Measurements from ENCODE around the gene MESP2. TPM values are rescaled to one million over a fixed set of nuclear protein-coding genes. Genes with fewer than 3 reads are reported as not detected.

The MESP2 gene
- total and polyA plus RNA-seq, 2 of the 13 experiments (the other 11 are each of a cell fraction or from before 2014, with no cell fraction given), result not detected

- no peak for TF ChIP-seq ZBED4 (CRISPR knock-in tag; IDR thresholded peaks at IDR 0.05; ENCODE audit: borderline replicate concordance)
- no peak for TF ChIP-seq PCBP2 (optimal IDR thresholded peaks at IDR 0.05; ENCODE audit: low read depth, low read length, poor library complexity, severe bottlenecking)
- TF ChIP-seq ZNF512B (CRISPR knock-in tag; IDR thresholded peaks at IDR 0.05; ENCODE audit: borderline replicate concordance), result no peak
- 0 out of 2 replicates have a peak, but pooled peaks have one; percentile 46 for TF ChIP-seq ZNF543 (CRISPR knock-in tag; IDR thresholded peaks at IDR 0.05)
- TF ChIP-seq HNRNPUL1 (IDR thresholded peaks at IDR 0.05; ENCODE audit: low read depth, low read length), result no peak
- no peak; the same call in 1 of the 2 replicates for TF ChIP-seq KAT8 (CRISPR knock-in tag; IDR thresholded peaks at IDR 0.05)
- no peak for TF ChIP-seq SIN3A (IDR thresholded peaks at IDR 0.05; ENCODE audit: borderline replicate concordance, low read depth, low read length)
- TF ChIP-seq TOPORS (CRISPR knock-in tag; IDR thresholded peaks at IDR 0.05), result no peak
- TF ChIP-seq PAX8 (CRISPR knock-in tag; IDR thresholded peaks at IDR 0.05; ENCODE audit: borderline replicate concordance), result no peak
- no peak; the same call in 1 of the 2 replicates for TF ChIP-seq ZFP41 (CRISPR knock-in tag; IDR thresholded peaks at IDR 0.05; ENCODE audit: borderline replicate concordance)
- TF ChIP-seq NFATC3 (CRISPR knock-in tag; IDR thresholded peaks at IDR 0.05), result no peak
- TF ChIP-seq SKI (IDR thresholded peaks at IDR 0.05; ENCODE audit: partially characterized antibody), result no peak
- TF ChIP-seq ZZZ3 (CRISPR knock-in tag; IDR thresholded peaks at IDR 0.05; ENCODE audit: borderline replicate concordance), result no peak
- TF ChIP-seq RARA (CRISPR knock-in tag; IDR thresholded peaks at IDR 0.05), result peak; percentile 52
- TF ChIP-seq ZNF687 (CRISPR knock-in tag; IDR thresholded peaks at IDR 0.05), result peak; percentile 98
- TF ChIP-seq PCBP1 (IDR thresholded peaks at IDR 0.05; ENCODE audit: borderline replicate concordance, low read depth, low read length), result no peak
- TF ChIP-seq ZNF331 (CRISPR knock-in tag; IDR thresholded peaks at IDR 0.05), result peak; percentile 73
Observed at GRCh38 chr15:89750560-89751542, 25.3 kb upstream of the MESP2 start, which contains the start of gene MESP1 (continued).
